IPS-18a (cell line): ENCODE measurements around the gene SKA2.

Experiments
- H3K27ac ChIP-seq: one replicate; pipeline ENCODE4 v1.5.1; 2013; ENCODE audit warnings: low read length
- H3K27me3 ChIP-seq: one replicate; pipeline ENCODE4 v1.6.1; 2013; ENCODE audit warnings: mild to moderate bottlenecking, low read length; ENCODE audit not compliant: control insufficient read depth, insufficient read depth
- H3K36me3 ChIP-seq: one replicate; pipeline ENCODE4 v1.6.1; 2013; ENCODE audit warnings: low read depth, low read length; ENCODE audit not compliant: control insufficient read depth
- H3K4me1 ChIP-seq: one replicate; pipeline ENCODE4 v1.6.1; 2013; ENCODE audit warnings: low read depth, low read length; ENCODE audit not compliant: control insufficient read depth
- H3K4me3 ChIP-seq: one replicate; pipeline ENCODE4 v1.5.1; 2013; ENCODE audit warnings: low read length
- H3K9ac ChIP-seq: one replicate; pipeline ENCODE4 v1.6.1; 2013; ENCODE audit warnings: mild to moderate bottlenecking, low read length, moderate library complexity
- H3K9me3 ChIP-seq: one replicate; pipeline ENCODE4 v1.6.1; 2013; ENCODE audit warnings: low read depth, low read length; ENCODE audit not compliant: control insufficient read depth

Gene SKA2

DNA sequence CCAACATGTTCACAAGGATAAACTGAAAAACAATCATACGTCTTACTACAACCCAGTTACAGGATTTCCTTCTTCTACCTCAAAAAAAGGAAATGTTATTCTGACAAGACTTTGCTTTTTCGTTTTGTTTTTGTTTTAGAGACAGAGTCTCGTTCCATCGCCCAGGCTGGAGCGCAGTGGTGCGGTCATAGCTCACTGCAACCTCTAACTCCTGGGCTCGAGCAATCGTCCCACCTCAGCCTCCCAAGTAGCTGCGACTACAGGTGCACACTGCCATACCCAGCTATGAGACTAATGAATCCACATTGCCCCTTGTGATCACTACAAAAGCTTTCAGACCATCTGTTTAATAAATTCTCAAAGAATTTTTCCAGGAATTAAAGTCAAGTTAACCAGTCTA lies 39.5 kb downstream of the SKA2 start:
- Histone ChIP-seq H3K27ac (no peak overlapping the region), H3K36me3 (peaks cover 34% of the 10 kb centered on the region), H3K4me1 (no peaks in the 10 kb centered on the region), H3K27me3 (no peaks in the 10 kb centered on the region), H3K9ac (no peak overlapping the region), H3K9me3 (no peaks in the 10 kb centered on the region), H3K4me3 (no peak overlapping the region)

- Histone ChIP-seq H3K27ac (no peak overlapping the region), H3K4me1 (no peaks in the 10 kb centered on the region), H3K4me3 (no peak overlapping the region), H3K9me3 (no peaks in the 10 kb centered on the region), H3K9ac (no peak overlapping the region), H3K36me3 (peaks cover 25% of the 10 kb centered on the region), H3K27me3 (no peaks in the 10 kb centered on the region)
Measured at GRCh38 chr17:59111539-59111938, 43.4 kb downstream of the SKA2 start.

DNA sequence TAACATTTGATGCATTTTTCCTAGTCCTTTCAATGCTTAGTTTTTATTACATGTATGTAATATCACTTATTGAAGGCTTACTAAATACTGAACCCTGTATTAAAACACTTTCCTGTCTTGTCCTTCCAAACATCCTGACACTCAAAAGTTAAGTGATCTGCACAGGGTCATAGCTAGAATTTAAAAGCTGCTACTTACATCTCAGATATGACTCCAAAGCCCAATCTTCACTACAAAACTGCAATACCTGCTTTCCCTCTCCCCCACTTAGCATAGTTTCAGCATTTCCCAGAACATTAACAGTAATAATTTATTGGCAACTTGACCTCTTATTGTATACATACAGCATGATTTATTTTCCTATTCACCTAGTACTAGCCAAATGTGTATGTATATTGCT lies 44.0 kb downstream of the SKA2 start:
- no peaks in the 10 kb centered on the region for H3K9me3 ChIP-seq
- no peak overlapping the region for H3K4me3 ChIP-seq
- H3K9ac ChIP-seq = no peak overlapping the region
- H3K27ac ChIP-seq = no peak overlapping the region
- no peaks in the 10 kb centered on the region for H3K4me1 ChIP-seq
- H3K36me3 ChIP-seq = peaks cover 25% of the 10 kb centered on the region
- H3K27me3 ChIP-seq = no peaks in the 10 kb centered on the region

GRCh38 chr17:59108400-59109102 lies 46.4 kb downstream of the SKA2 start:
- no peak overlapping the region for H3K4me3 ChIP-seq
- no peaks in the 10 kb centered on the region for H3K9me3 ChIP-seq
- H3K4me1 ChIP-seq = peaks cover 6% of the 10 kb centered on the region
- peaks cover 20% of the 10 kb centered on the region for H3K36me3 ChIP-seq
- no peaks in the 10 kb centered on the region for H3K27me3 ChIP-seq
- no peak overlapping the region for H3K27ac ChIP-seq
- no peak overlapping the region for H3K9ac ChIP-seq

DNA sequence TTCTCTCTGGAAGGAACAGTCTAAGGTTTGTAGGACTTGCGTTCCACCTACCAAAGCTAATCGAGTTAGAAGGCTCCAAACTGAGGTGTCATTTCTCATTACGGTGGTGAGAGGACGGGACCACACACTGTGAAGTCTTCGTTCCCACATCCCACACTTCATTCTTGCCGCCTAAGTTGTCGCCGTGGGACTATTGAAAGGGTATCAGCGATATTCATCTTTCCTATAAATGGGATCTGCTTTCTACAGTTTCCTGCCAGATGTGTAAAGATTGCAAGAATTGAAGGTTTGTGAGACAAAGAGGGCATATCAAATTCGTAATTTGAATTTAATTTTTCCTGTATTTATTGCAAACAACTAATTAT lies 47.7 kb downstream of the SKA2 start:
- H3K27me3 ChIP-seq = no peaks in the 10 kb centered on the region
- peak overlapping the region; percentile 61 for H3K27ac ChIP-seq
- peaks cover 6% of the 10 kb centered on the region for H3K4me1 ChIP-seq
- peak overlapping the region; percentile 75 for H3K9ac ChIP-seq
- peak overlapping the region; percentile 97 for H3K4me3 ChIP-seq
- peaks cover 21% of the 10 kb centered on the region for H3K36me3 ChIP-seq
- no peaks in the 10 kb centered on the region for H3K9me3 ChIP-seq

GRCh38 chr17:59106463-59107305 lies 48.3 kb downstream of the SKA2 start, which contains the start of gene TRIM37:
Gene TRIM37, minus strand, starts transcription at chr17:59106880. Its CDS starts 419 bp downstream, at chr17:59106461.
- H3K9me3 ChIP-seq = no peaks in the 10 kb centered on the region
- peak within 1 kb of the TSS; percentile 61 for H3K27ac ChIP-seq
- peak within 1 kb of the TSS; percentile 97 for H3K4me3 ChIP-seq
- H3K9ac ChIP-seq = peak within 1 kb of the TSS; percentile 88
- peaks cover 6% of the 10 kb centered on the region for H3K4me1 ChIP-seq
- H3K27me3 ChIP-seq = no peaks in the 10 kb centered on the region
- H3K36me3 ChIP-seq = peaks cover 20% of the 10 kb centered on the region

GRCh38 chr17:59105852-59106462 lies 49.0 kb downstream of the SKA2 start:
- peak overlapping the region; percentile 88 for H3K9ac ChIP-seq
- no peaks in the 10 kb centered on the region for H3K9me3 ChIP-seq
- H3K27me3 ChIP-seq = no peaks in the 10 kb centered on the region
- peak overlapping the region; percentile 97 for H3K4me3 ChIP-seq
- H3K4me1 ChIP-seq = peaks cover 6% of the 10 kb centered on the region
- peaks cover 19% of the 10 kb centered on the region for H3K36me3 ChIP-seq
- H3K27ac ChIP-seq = peak overlapping the region; percentile 39

DNA sequence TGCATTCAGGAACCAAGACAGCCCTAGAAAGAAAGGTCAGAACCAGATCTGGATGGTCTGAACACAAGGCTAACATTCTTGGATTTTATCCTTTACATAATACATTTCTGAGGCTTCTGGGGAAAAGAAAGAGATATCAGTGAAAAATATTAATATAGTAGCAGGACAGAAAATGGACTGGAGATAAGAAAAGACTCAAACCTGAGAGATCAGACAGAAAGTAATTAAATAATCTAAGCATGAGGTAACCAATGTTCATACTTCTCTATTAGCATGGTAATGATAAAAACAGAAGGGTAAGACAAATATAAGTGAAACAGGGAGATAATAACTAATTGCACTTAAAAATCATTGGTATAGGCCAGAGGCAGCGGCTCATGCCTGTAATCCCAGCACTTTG lies 53.8 kb downstream of the SKA2 start:
- no peak overlapping the region for H3K4me3 ChIP-seq
- H3K36me3 ChIP-seq = peaks cover 24% of the 10 kb centered on the region

DNA sequence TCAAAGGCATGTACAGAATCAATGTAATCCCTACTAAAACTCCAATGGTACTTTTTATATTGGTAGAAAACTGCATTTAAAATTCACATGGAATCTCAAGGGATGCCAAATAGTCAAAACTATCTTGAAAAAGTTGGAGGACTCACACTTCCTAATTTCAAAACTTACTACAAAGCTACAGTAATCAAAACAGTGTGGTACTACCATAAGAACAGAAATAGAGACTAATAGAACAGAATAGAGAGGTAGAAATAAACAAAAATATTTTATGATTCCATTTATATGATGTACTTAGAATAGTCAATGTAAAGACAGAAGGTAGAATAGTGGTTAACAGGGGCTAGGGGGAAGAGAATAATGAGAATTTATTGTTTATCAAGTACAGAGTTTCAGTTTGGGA lies 57.1 kb downstream of the SKA2 start:
- H3K36me3 ChIP-seq = peaks cover 18% of the 10 kb centered on the region
- no peaks in the 10 kb centered on the region for H3K4me1 ChIP-seq
- H3K27ac ChIP-seq = no peak overlapping the region
- H3K4me3 ChIP-seq = no peak overlapping the region
- H3K27me3 ChIP-seq = no peaks in the 10 kb centered on the region
- no peaks in the 10 kb centered on the region for H3K9me3 ChIP-seq
- H3K9ac ChIP-seq = no peak overlapping the region

More for the DNA sequence above, 53.8 kb downstream of the SKA2 start:
- Histone ChIP-seq H3K9ac (no peak overlapping the region), H3K9me3 (no peaks in the 10 kb centered on the region), H3K27ac (no peak overlapping the region), H3K4me1 (peaks cover 6% of the 10 kb centered on the region), H3K27me3 (no peaks in the 10 kb centered on the region)

- no peak overlapping the region for H3K27ac ChIP-seq
- no peaks in the 10 kb centered on the region for H3K27me3 ChIP-seq
- no peaks in the 10 kb centered on the region for H3K9me3 ChIP-seq
- H3K36me3 ChIP-seq = peaks cover 1% of the 10 kb centered on the region
- H3K4me1 ChIP-seq = no peaks in the 10 kb centered on the region
- H3K4me3 ChIP-seq = no peak overlapping the region
- H3K9ac ChIP-seq = no peak overlapping the region
Measured at GRCh38 chr17:59094861-59095530, 60.0 kb downstream of the SKA2 start.

GRCh38 chr17:59093702-59094231 lies 61.2 kb downstream of the SKA2 start:
- Histone ChIP-seq H3K36me3 (peaks cover 5% of the 10 kb centered on the region), H3K27me3 (no peaks in the 10 kb centered on the region), H3K4me3 (no peak overlapping the region), H3K9me3 (no peaks in the 10 kb centered on the region), H3K27ac (no peak overlapping the region), H3K4me1 (no peaks in the 10 kb centered on the region), H3K9ac (no peak overlapping the region)
